Activated naive CD4-positive, alpha-beta T cell treated with anti-CD3 and anti-CD28 coated beads, Interleukin-2, amount 50 U/mL, for 16 hours (primary cell): ENCODE data around the gene PRKAB2.
"Not testable (repeated sequence)": the region's sequence is repeated elsewhere in the genome, so short reads cannot be mapped to it uniquely, and the experiment has no call there.

Experiments
- DNase-seq: peaks from one replicate; pipeline ENCODE4 v3.0.0-alpha.2; 2020

The PRKAB2 gene

GRCh38 chr1:147171399-147172167 is 687 bp downstream of the PRKAB2 start:
- DNase-seq, result no peak

GRCh38 chr1:147169840-147170674 is 2.2 kb downstream of the PRKAB2 start:
- DNase-seq, result no peak

GRCh38 chr1:147169171-147169570 is 3.1 kb downstream of the PRKAB2 start:
- no peak for DNase-seq

GRCh38 chr1:147168626-147169058 is 3.6 kb downstream of the PRKAB2 start:
- no peak for DNase-seq

GRCh38 chr1:147167365-147167764 is 4.9 kb downstream of the PRKAB2 start:
- DNase-seq, result no peak

- no peak for DNase-seq
Measured at GRCh38 chr1:147163019-147163418, 9.3 kb downstream of the PRKAB2 start.

- no peak for DNase-seq
Measured at GRCh38 chr1:147162093-147162492, 10.2 kb downstream of the PRKAB2 start.

GRCh38 chr1:147157116-147157515 is 15.2 kb downstream of the PRKAB2 start:
- DNase-seq, result not testable (repeated sequence)

- DNase-seq, result no peak
Measured at GRCh38 chr1:147156642-147157041, 15.6 kb downstream of the PRKAB2 start.

GRCh38 chr1:147152772-147153171 is 19.5 kb downstream of the PRKAB2 start:
- no peak for DNase-seq

- no peak for DNase-seq
Measured at GRCh38 chr1:147151244-147151643, 21.0 kb downstream of the PRKAB2 start.

- no peak for DNase-seq
Measured at GRCh38 chr1:147142886-147143285, 29.4 kb downstream of the PRKAB2 start.

- not testable (repeated sequence) for DNase-seq
Measured at GRCh38 chr1:147130721-147131120, 41.5 kb downstream of the PRKAB2 start.

GRCh38 chr1:147129116-147129873 is 43.0 kb downstream of the PRKAB2 start:
- DNase-seq, result no peak

- DNase-seq, result no peak
Measured at GRCh38 chr1:147124266-147124665, 48.0 kb downstream of the PRKAB2 start.

GRCh38 chr1:147117109-147117508 is 55.2 kb downstream of the PRKAB2 start:
- DNase-seq, result no peak

GRCh38 chr1:147115496-147115895 is 56.8 kb downstream of the PRKAB2 start:
- no peak for DNase-seq

- not testable (repeated sequence) for DNase-seq
Measured at GRCh38 chr1:147115079-147115478, 57.2 kb downstream of the PRKAB2 start.

GRCh38 chr1:147114353-147114752 is 57.9 kb downstream of the PRKAB2 start:
- DNase-seq, result not testable (repeated sequence)

GRCh38 chr1:147111381-147112130 is 60.7 kb downstream of the PRKAB2 start:
- no peak for DNase-seq

GRCh38 chr1:147110872-147111271 is 61.4 kb downstream of the PRKAB2 start:
- no peak for DNase-seq

- no peak for DNase-seq
Measured at GRCh38 chr1:147110434-147110833, 61.8 kb downstream of the PRKAB2 start.

GRCh38 chr1:147109762-147110161 is 62.5 kb downstream of the PRKAB2 start:
- no peak for DNase-seq
